ENCODE data around the gene GMDS.

Gene GMDS

DNA sequence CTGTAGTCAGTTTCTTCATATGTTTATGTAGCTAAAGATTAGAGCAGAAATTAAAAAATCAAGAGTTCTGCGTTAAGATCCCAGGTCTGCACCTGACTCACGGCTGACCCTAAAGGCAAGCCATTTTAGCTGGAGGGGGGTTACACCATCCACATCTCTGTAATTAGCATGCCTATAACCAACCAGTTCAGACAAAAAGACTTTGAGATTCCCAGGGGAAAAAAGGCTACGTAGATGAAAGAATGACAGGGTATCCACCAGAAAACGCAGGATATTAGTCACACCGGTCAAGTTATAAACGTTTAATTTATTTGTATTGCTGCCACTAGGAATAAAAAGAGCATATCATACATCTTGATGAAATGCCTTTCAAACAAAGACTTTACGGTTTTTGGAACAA is 336.6 kb downstream of the GMDS start:
- no peak overlapping the region for H3K4me3 Mint-ChIP-seq
- no peaks in the 10 kb centered on the region for H3K9me3 Mint-ChIP-seq
- no peaks in the 10 kb centered on the region for H3K4me1 Mint-ChIP-seq (ENCODE audit: low read depth)
- no peak overlapping the region for H3K27ac Mint-ChIP-seq
- H3K27me3 Mint-ChIP-seq (ENCODE audit: low read depth) = no peaks in the 10 kb centered on the region
- no peaks in the 10 kb centered on the region for H3K36me3 Mint-ChIP-seq (ENCODE audit: low read depth)

DNA sequence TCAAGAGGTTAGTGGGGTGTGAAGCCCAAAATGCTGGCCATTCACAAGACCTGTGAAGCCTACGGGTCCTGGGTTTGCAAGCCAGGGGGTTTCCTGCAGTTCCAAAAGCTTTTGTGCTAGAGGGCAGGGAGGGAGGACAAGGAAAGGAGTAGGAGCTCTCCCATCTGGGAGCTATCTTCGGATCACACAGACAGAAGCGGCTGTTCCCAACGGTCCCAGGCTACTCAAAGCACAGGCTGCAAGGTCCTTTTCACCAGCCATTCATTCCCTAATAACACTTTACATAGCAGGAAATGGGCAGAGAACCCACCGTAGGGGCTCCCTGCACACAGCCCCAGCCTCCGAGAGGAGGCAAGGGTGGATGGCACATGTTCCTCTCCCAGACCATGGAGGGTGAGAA is 338.8 kb downstream of the GMDS start:
- H3K4me3 Mint-ChIP-seq = no peak overlapping the region
- H3K9me3 Mint-ChIP-seq = no peaks in the 10 kb centered on the region
- no peaks in the 10 kb centered on the region for H3K27me3 Mint-ChIP-seq (ENCODE audit: low read depth)
- H3K36me3 Mint-ChIP-seq (ENCODE audit: low read depth) = no peaks in the 10 kb centered on the region
- no peak overlapping the region for H3K27ac Mint-ChIP-seq
- no peaks in the 10 kb centered on the region for H3K4me1 Mint-ChIP-seq (ENCODE audit: low read depth)

DNA sequence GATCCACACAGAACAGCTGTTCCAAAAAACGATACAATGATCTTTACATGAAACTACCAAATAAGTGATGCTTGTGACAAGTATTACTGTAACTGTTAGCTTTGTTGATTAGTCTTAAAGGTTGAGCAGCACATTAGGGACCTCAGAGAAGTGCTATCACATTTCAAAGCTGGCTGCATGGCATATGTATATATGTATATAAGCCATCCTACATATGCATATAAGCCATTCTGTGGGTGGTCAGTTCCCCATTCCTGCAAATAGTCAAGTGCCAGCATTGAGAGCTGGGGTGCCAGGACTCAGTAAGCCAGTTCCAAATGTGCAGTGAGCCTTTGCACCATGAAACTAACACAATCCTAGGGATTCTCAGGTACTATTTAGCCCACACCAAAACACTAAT is 339.4 kb downstream of the GMDS start:
- H3K4me3 Mint-ChIP-seq = no peak overlapping the region
- H3K27ac Mint-ChIP-seq = no peak overlapping the region
- H3K9me3 Mint-ChIP-seq = no peaks in the 10 kb centered on the region
- no peaks in the 10 kb centered on the region for H3K36me3 Mint-ChIP-seq (ENCODE audit: low read depth)
- no peaks in the 10 kb centered on the region for H3K27me3 Mint-ChIP-seq (ENCODE audit: low read depth)
- H3K4me1 Mint-ChIP-seq (ENCODE audit: low read depth) = no peaks in the 10 kb centered on the region

GRCh38 chr6:1904898-1905297 is 340.5 kb downstream of the GMDS start:
- Mint-ChIP-seq H3K4me1 (ENCODE audit: low read depth) (no peaks in the 10 kb centered on the region), H3K27me3 (ENCODE audit: low read depth) (no peaks in the 10 kb centered on the region), H3K27ac (no peak overlapping the region), H3K9me3 (no peaks in the 10 kb centered on the region), H3K36me3 (ENCODE audit: low read depth) (no peaks in the 10 kb centered on the region), H3K4me3 (no peak overlapping the region)

GRCh38 chr6:1904466-1904799 is 341.0 kb downstream of the GMDS start:
- no peak overlapping the region for H3K27ac Mint-ChIP-seq
- no peaks in the 10 kb centered on the region for H3K4me1 Mint-ChIP-seq (ENCODE audit: low read depth)
- no peaks in the 10 kb centered on the region for H3K36me3 Mint-ChIP-seq (ENCODE audit: low read depth)
- no peaks in the 10 kb centered on the region for H3K9me3 Mint-ChIP-seq
- H3K4me3 Mint-ChIP-seq = no peak overlapping the region
- H3K27me3 Mint-ChIP-seq (ENCODE audit: low read depth) = no peaks in the 10 kb centered on the region

- Mint-ChIP-seq H3K9me3 (no peaks in the 10 kb centered on the region), H3K27me3 (ENCODE audit: low read depth) (no peaks in the 10 kb centered on the region), H3K4me1 (ENCODE audit: low read depth) (no peaks in the 10 kb centered on the region), H3K27ac (no peak overlapping the region), H3K4me3 (no peak overlapping the region), H3K36me3 (ENCODE audit: low read depth) (no peaks in the 10 kb centered on the region)
Observed at GRCh38 chr6:1903780-1904465, 341.5 kb downstream of the GMDS start.

DNA sequence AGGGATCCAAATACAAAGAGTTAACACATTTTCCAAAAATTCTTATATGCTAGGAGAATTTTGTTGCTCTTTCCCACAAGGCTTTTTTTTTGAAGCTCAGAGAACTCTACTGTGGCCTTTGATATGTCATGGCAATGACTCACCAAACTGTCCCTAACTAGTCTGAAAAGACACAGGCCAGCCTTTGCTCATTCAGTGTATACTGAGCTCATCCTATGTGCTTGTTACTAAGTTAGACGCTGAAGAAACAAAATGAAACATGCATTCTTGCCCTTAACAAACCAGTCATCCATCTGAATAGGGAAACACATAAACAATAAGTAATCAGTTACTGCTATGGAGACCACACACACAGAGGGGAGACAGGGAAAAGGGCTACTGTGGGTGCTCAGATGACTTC is 343.8 kb downstream of the GMDS start:
- Mint-ChIP-seq H3K4me3 (no peak overlapping the region), H3K27ac (no peak overlapping the region), H3K9me3 (no peaks in the 10 kb centered on the region), H3K27me3 (ENCODE audit: low read depth) (no peaks in the 10 kb centered on the region), H3K4me1 (ENCODE audit: low read depth) (no peaks in the 10 kb centered on the region), H3K36me3 (ENCODE audit: low read depth) (no peaks in the 10 kb centered on the region)

- H3K27me3 Mint-ChIP-seq (ENCODE audit: low read depth) = no peaks in the 10 kb centered on the region
- no peak overlapping the region for H3K27ac Mint-ChIP-seq
- no peaks in the 10 kb centered on the region for H3K4me1 Mint-ChIP-seq (ENCODE audit: low read depth)
- no peak overlapping the region for H3K4me3 Mint-ChIP-seq
- no peaks in the 10 kb centered on the region for H3K9me3 Mint-ChIP-seq
- H3K36me3 Mint-ChIP-seq (ENCODE audit: low read depth) = no peaks in the 10 kb centered on the region
Observed at GRCh38 chr6:1896897-1897296, 348.5 kb downstream of the GMDS start.

- Mint-ChIP-seq H3K27ac (no peak overlapping the region), H3K9me3 (no peaks in the 10 kb centered on the region), H3K4me3 (no peak overlapping the region)
Observed at GRCh38 chr6:1895721-1896120, 349.7 kb downstream of the GMDS start.

GRCh38 chr6:1894954-1895353 is 350.5 kb downstream of the GMDS start:
- Mint-ChIP-seq H3K4me3 (no peak overlapping the region), H3K36me3 (ENCODE audit: low read depth) (no peaks in the 10 kb centered on the region)

More at GRCh38 chr6:1895721-1896120, 349.7 kb downstream of the GMDS start:
- no peaks in the 10 kb centered on the region for H3K4me1 Mint-ChIP-seq (ENCODE audit: low read depth)
- H3K27me3 Mint-ChIP-seq (ENCODE audit: low read depth) = no peaks in the 10 kb centered on the region
- no peaks in the 10 kb centered on the region for H3K36me3 Mint-ChIP-seq (ENCODE audit: low read depth)

DNA sequence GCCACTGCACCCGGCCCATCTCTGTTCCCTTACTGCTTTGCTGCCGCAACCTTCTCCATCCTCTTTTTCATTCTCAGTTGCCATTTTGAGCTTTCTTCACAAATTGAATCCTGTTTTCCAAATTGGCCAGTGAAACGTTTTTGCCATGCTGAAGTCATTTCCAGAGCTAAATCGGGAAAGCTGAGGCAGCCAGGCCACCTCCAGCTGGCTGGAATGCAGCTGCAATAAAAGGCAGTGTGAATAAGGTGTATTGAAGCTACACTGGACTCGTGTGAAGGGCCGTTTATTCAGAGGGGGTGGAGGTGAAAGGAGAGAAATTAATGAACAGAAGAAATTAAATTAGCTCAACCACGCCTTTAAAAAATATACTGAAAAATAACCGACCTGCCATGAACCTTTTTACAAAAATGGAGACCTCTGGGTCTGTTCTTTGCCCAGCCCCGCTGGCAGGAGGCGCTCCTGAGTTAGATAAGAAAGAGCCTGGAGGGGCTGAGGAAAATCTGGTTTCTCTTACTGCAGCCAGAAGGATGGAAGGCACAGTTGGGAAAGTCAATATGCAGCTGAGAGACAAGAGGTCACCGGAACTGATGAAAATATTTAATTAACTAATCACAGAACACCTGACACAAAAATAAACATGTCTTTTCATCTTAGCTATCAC is 351.8 kb downstream of the GMDS start:
- no peaks in the 10 kb centered on the region for H3K4me1 Mint-ChIP-seq (ENCODE audit: low read depth)

More at GRCh38 chr6:1894954-1895353, 350.5 kb downstream of the GMDS start:
- Mint-ChIP-seq H3K27me3 (ENCODE audit: low read depth) (no peaks in the 10 kb centered on the region), H3K9me3 (no peaks in the 10 kb centered on the region), H3K27ac (no peak overlapping the region), H3K4me1 (ENCODE audit: low read depth) (no peaks in the 10 kb centered on the region)

DNA sequence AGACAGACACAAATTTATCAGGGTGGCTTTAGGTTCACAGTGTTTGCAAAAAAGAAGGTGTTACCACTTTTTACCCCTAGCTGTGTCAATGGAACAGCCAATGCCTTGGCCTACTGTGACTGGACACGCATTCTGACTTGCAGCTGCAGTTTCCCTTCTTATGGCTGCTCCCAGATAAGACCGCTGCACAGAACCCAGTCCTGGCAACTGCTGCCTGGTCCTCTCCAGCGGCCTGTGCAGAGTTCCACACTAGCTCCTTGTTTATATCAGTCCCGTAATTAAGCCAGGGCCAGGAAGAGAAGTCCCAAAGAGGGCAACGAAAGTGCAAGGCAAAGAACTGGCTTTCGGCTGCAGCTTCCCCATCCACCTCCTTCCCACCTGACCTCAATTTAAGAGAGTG is 352.7 kb downstream of the GMDS start:
- no peaks in the 10 kb centered on the region for H3K36me3 Mint-ChIP-seq (ENCODE audit: low read depth)
- no peak overlapping the region for H3K27ac Mint-ChIP-seq
- no peak overlapping the region for H3K4me3 Mint-ChIP-seq
- H3K4me1 Mint-ChIP-seq (ENCODE audit: low read depth) = no peaks in the 10 kb centered on the region
- H3K27me3 Mint-ChIP-seq (ENCODE audit: low read depth) = no peaks in the 10 kb centered on the region
- no peaks in the 10 kb centered on the region for H3K9me3 Mint-ChIP-seq

More for the DNA sequence above, 351.8 kb downstream of the GMDS start:
- Mint-ChIP-seq H3K27me3 (ENCODE audit: low read depth) (no peaks in the 10 kb centered on the region), H3K9me3 (no peaks in the 10 kb centered on the region), H3K4me3 (no peak overlapping the region), H3K27ac (no peak overlapping the region), H3K36me3 (ENCODE audit: low read depth) (no peaks in the 10 kb centered on the region)

- Mint-ChIP-seq H3K4me3 (no peak overlapping the region), H3K27ac (no peak overlapping the region), H3K4me1 (ENCODE audit: low read depth) (no peaks in the 10 kb centered on the region), H3K36me3 (ENCODE audit: low read depth) (no peaks in the 10 kb centered on the region), H3K9me3 (no peaks in the 10 kb centered on the region), H3K27me3 (ENCODE audit: low read depth) (no peaks in the 10 kb centered on the region)
Observed at GRCh38 chr6:1890987-1891386, 354.4 kb downstream of the GMDS start.

- no peaks in the 10 kb centered on the region for H3K9me3 Mint-ChIP-seq
- no peak overlapping the region for H3K4me3 Mint-ChIP-seq
- no peaks in the 10 kb centered on the region for H3K4me1 Mint-ChIP-seq (ENCODE audit: low read depth)
- H3K27ac Mint-ChIP-seq = no peak overlapping the region
- H3K27me3 Mint-ChIP-seq (ENCODE audit: low read depth) = no peaks in the 10 kb centered on the region
- H3K36me3 Mint-ChIP-seq (ENCODE audit: low read depth) = no peaks in the 10 kb centered on the region
Observed at GRCh38 chr6:1890071-1890470, 355.3 kb downstream of the GMDS start.

DNA sequence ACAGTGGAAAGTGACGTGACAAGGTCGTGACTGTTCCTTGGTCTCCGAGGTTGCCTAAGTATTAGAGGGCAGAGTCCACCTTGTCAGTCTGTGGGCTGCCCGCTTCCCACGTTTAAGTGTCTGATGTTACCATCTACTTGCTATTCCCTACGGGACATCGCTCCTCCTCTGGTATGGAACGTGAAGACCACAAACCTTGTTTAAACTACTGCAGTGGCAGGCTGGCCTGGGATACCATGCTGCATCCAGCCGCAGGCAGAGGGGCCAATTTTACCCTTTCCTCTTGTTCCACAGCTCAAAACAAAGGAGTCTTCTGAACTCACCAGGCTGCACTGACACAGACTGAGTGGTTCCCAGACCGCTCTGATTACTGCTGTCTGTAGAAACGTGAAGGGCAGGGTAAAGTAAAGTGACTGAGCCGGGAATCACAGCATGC is 359.8 kb downstream of the GMDS start:
- H3K9me3 Mint-ChIP-seq = no peaks in the 10 kb centered on the region
- H3K4me1 Mint-ChIP-seq (ENCODE audit: low read depth) = no peaks in the 10 kb centered on the region
- no peaks in the 10 kb centered on the region for H3K36me3 Mint-ChIP-seq (ENCODE audit: low read depth)
- no peak overlapping the region for H3K27ac Mint-ChIP-seq
- no peak overlapping the region for H3K4me3 Mint-ChIP-seq
- H3K27me3 Mint-ChIP-seq (ENCODE audit: low read depth) = no peaks in the 10 kb centered on the region
